H9 (cell line): Measurements from ENCODE around the gene FUT1. TPM values are rescaled to one million over a fixed set of nuclear protein-coding genes. Genes with fewer than 3 reads are reported as not detected.

Experiments
- DNase-seq: peaks from one replicate; pipeline ENCODE4 v3.0.0-alpha.2; 2017
- H2AFZ ChIP-seq: one replicate; pipeline ENCODE4 v1.6.1; 2013; ENCODE audit warnings: mild to moderate bottlenecking, low read length, control low read depth, moderate library complexity
- H2AK5ac ChIP-seq: 2 replicates; pipeline ENCODE4 v1.6.1; 2013; ENCODE audit warnings: low read length, control low read depth, mixed read lengths; ENCODE audit not compliant: insufficient read length
- H2BK120ac ChIP-seq: one replicate; pipeline ENCODE4 v1.6.1; 2013; ENCODE audit warnings: low read depth, mild to moderate bottlenecking, low read length, control low read depth, inconsistent platforms; ENCODE audit not compliant: poor library complexity, severe bottlenecking
- H2BK12ac ChIP-seq: 2 replicates; pipeline ENCODE4 v1.6.1; 2013; ENCODE audit warnings: low read length, control low read depth, mixed read lengths, low read depth; ENCODE audit not compliant: insufficient read length
- H2BK15ac ChIP-seq: 2 replicates; pipeline ENCODE4 v1.6.1; 2013; ENCODE audit warnings: low read depth, low read length, control low read depth
- H2BK20ac ChIP-seq: one replicate; pipeline ENCODE4 v1.6.1; 2013; ENCODE audit warnings: low read depth, mild to moderate bottlenecking, low read length, control low read depth, inconsistent platforms; ENCODE audit not compliant: poor library complexity, severe bottlenecking
- H2BK5ac ChIP-seq: 2 replicates; pipeline ENCODE4 v1.6.1; 2013; ENCODE audit warnings: low read length, control low read depth, mixed read lengths; ENCODE audit not compliant: insufficient read length
- H3K14ac ChIP-seq: 2 replicates; pipeline ENCODE4 v1.6.1; 2013; ENCODE audit warnings: low read length, control low read depth; ENCODE audit not compliant: insufficient read depth
- H3K18ac ChIP-seq: 2 replicates; pipeline ENCODE4 v1.6.1; 2013; ENCODE audit warnings: low read depth, mild to moderate bottlenecking, mixed read lengths, low read length, control low read depth; ENCODE audit not compliant: insufficient read length
- H3K23ac ChIP-seq: 2 replicates; pipeline ENCODE4 v1.6.1; 2013; ENCODE audit warnings: low read length, control low read depth, mixed read lengths, low read depth; ENCODE audit not compliant: insufficient read length
- H3K23me2 ChIP-seq: 2 replicates; pipeline ENCODE4 v1.6.1; 2013; ENCODE audit warnings: low read depth, mild to moderate bottlenecking, mixed read lengths, low read length, control low read depth; ENCODE audit not compliant: insufficient read length, poor library complexity, severe bottlenecking
- H3K27ac ChIP-seq: 2 replicates; pipeline ENCODE4 v1.5.1; 2013; ENCODE audit warnings: low read length, control low read depth, mixed read lengths, low read depth; ENCODE audit not compliant: insufficient read length
- H3K27me3 ChIP-seq: 2 replicates; pipeline ENCODE4 v1.6.1; 2013; ENCODE audit warnings: low read length, control low read depth, inconsistent platforms; ENCODE audit not compliant: insufficient read depth
- H3K4ac ChIP-seq: 2 replicates; pipeline ENCODE4 v1.6.1; 2013; ENCODE audit warnings: low read depth, mild to moderate bottlenecking, control low read depth, inconsistent platforms, low read length, moderate library complexity
- H3K4me1 ChIP-seq: 2 replicates; pipeline ENCODE4 v1.6.1; 2013; ENCODE audit warnings: low read length, control low read depth, inconsistent platforms; ENCODE audit not compliant: insufficient read depth
- H3K4me2 ChIP-seq: 2 replicates; pipeline ENCODE4 v1.6.1; 2013; ENCODE audit warnings: low read length, control low read depth, mixed read lengths; ENCODE audit not compliant: insufficient read length, insufficient read depth
- H3K56ac ChIP-seq: 2 replicates; pipeline ENCODE4 v1.6.1; 2013; ENCODE audit warnings: low read depth, mild to moderate bottlenecking, mixed read lengths, low read length, control low read depth; ENCODE audit not compliant: insufficient read length
- H3K79me1 ChIP-seq: 2 replicates; pipeline ENCODE4 v1.6.1; 2013; ENCODE audit warnings: low read depth, mild to moderate bottlenecking, moderate library complexity, low read length, control low read depth, inconsistent platforms; ENCODE audit not compliant: insufficient read depth, poor library complexity, severe bottlenecking
- H3K79me2 ChIP-seq: 2 replicates; pipeline ENCODE4 v1.6.1; 2013; ENCODE audit warnings: low read length, control low read depth, inconsistent platforms; ENCODE audit not compliant: insufficient read depth
- H3K9ac ChIP-seq: 2 replicates; pipeline ENCODE4 v1.6.1; 2013; ENCODE audit warnings: low read length, control low read depth, mixed read lengths; ENCODE audit not compliant: insufficient read length; ENCODE audit errors: extremely low read depth
- H3K9me3 ChIP-seq: one replicate; pipeline ENCODE4 v1.6.1; 2013; ENCODE audit warnings: low read depth, low read length, inconsistent platforms; ENCODE audit not compliant: control insufficient read depth
- H3T11ph ChIP-seq: one replicate; pipeline ENCODE4 v1.6.1; 2013; ENCODE audit warnings: mild to moderate bottlenecking, low read length, control low read depth, inconsistent platforms
- H4K20me1 ChIP-seq: one replicate; pipeline ENCODE4 v1.6.1; 2013; ENCODE audit not compliant: control insufficient read depth, insufficient read length, insufficient read depth
- H4K5ac ChIP-seq: 2 replicates; pipeline ENCODE4 v1.6.1; 2013; ENCODE audit warnings: low read depth, mild to moderate bottlenecking, mixed read lengths, low read length, control low read depth; ENCODE audit not compliant: insufficient read length
- H4K8ac ChIP-seq: replicated peaks from 2 replicates; pipeline ENCODE4 v1.6.1; 2013; ENCODE audit warnings: low read length, control low read depth, mixed read lengths, low read depth; ENCODE audit not compliant: insufficient read length
- H4K91ac ChIP-seq: 2 replicates; pipeline ENCODE4 v1.6.1; 2013; ENCODE audit warnings: low read depth, mild to moderate bottlenecking, moderate library complexity, mixed read lengths, low read length, control low read depth; ENCODE audit not compliant: insufficient read length
- H3K27ac Mint-ChIP-seq, 3 experiments: 2 replicates in 2 of 3; 3 replicates in 1 of 3; pipeline ENCODE4 v1.8.0; 2020 to 2021; ENCODE audit warnings: mixed read lengths in 3 of 3, mild to moderate bottlenecking in 1 of 3, moderate library complexity in 1 of 3
- H3K27me3 Mint-ChIP-seq: 2 replicates; pipeline ENCODE4 v1.8.0; 2021; ENCODE audit warnings: low read depth, mild to moderate bottlenecking, moderate library complexity, mixed read lengths
- H3K36me3 Mint-ChIP-seq, 3 experiments: 2 replicates in 2 of 3; 3 replicates in 1 of 3; pipeline ENCODE4 v1.8.0; 2020 to 2021; ENCODE audit warnings: low read depth in 3 of 3, mixed read lengths in 3 of 3; ENCODE audit not compliant: insufficient read depth in 1 of 3
- H3K4me1 Mint-ChIP-seq, 2 experiments: 2 replicates each; pipeline ENCODE4 v1.8.0; 2020; ENCODE audit warnings: mixed read lengths in 2 of 2
- H3K4me3 Mint-ChIP-seq, 2 experiments: 2 replicates in 1 of 2; 3 replicates in 1 of 2; pipeline ENCODE4 v1.8.0; 2020 to 2021; ENCODE audit warnings: mild to moderate bottlenecking in 2 of 2, mixed read lengths in 2 of 2, moderate library complexity in 1 of 2
- H3K9me3 Mint-ChIP-seq, 2 experiments: 2 replicates in 1 of 2; 3 replicates in 1 of 2; pipeline ENCODE4 v1.8.0; 2020; ENCODE audit warnings: mild to moderate bottlenecking in 2 of 2, mixed read lengths in 2 of 2, moderate library complexity in 1 of 2
- CTCF ChIP-seq: fragments of 200-600 bp; sonication (generic); conservative IDR thresholded peaks from 3 replicates; pipeline ENCODE4 v1.8.0; 2021; ENCODE audit warnings: antibody characterized with exemption, mild to moderate bottlenecking
- WGBS: extraction: QIAGEN DNeasy Blood & Tissue Kit; methylation state at CpG from one replicate; pipeline ENCODE4 v1.1.7; 2013; ENCODE audit warnings: missing lambda C conversion rate, low lambda C conversion rate, mixed read lengths; ENCODE audit not compliant: insufficient read length; ENCODE audit errors: extremely low coverage; 5-methylcytosine and 5-hydroxymethylcytosine counted together
- total RNA-seq: library from RNA; stranded (reverse); gene quantifications from 2 replicates; pipeline ENCODE4 v1.2.1, GENCODE V29; 2021

FUT1 gene
- total RNA-seq, 1 experiment from 2014 or later: 16.1 TPM

GRCh38 chr19:48724796-48725753, 27.4 kb downstream of the FUT1 start:
- H3K18ac ChIP-seq: no peak overlapping the region
- H3K79me2 ChIP-seq: no peaks in the 10 kb centered on the region
- no peak overlapping the region for H2BK120ac ChIP-seq
- no peaks in the 10 kb centered on the region for H3K4me1 ChIP-seq
- Mint-ChIP-seq H3K4me1 (peaks cover 7 to 14% of the 10 kb centered on the region in 2 experiments), H3K27me3 (no peaks in the 10 kb centered on the region; the same call in 1 of the 2 replicates), H3K4me3 (peak overlapping the region in 1 of 2 experiments; percentile 33; a peak in 1 of 5 replicates), H3K27ac (peak overlapping the region in 2 of 3 experiments; percentile 38 to 78; a peak in 4 of 7 replicates), H3K36me3 (peaks cover 0 to 4% (median 4%) of the 10 kb centered on the region in 3 experiments; a peak in 3 of 7 replicates), H3K9me3 (no peaks in the 10 kb centered on the region)
- H3K9me3 ChIP-seq: no peaks in the 10 kb centered on the region
- H3K23ac ChIP-seq: no peak overlapping the region
- H3K23me2 ChIP-seq: no peaks in the 10 kb centered on the region
- no peak overlapping the region for H3K4ac ChIP-seq
- H4K20me1 ChIP-seq: no peaks in the 10 kb centered on the region
- H2AK5ac ChIP-seq: no peak overlapping the region
- H4K5ac ChIP-seq: no peak overlapping the region
- H3T11ph ChIP-seq: no peak overlapping the region
- H3K14ac ChIP-seq: no peak overlapping the region
- H2BK5ac ChIP-seq: no peak overlapping the region
- H2BK20ac ChIP-seq: no peak overlapping the region
- H4K91ac ChIP-seq: no peak overlapping the region
- H3K9ac ChIP-seq: no peak overlapping the region
- peak; percentile 58 for DNase-seq
- no peak overlapping the region for H4K8ac ChIP-seq
- WGBS: no CpG with 5 or more reads among the region's 11 CpGs
- no peaks in the 10 kb centered on the region for H3K79me1 ChIP-seq
- no peak overlapping the region for H2BK12ac ChIP-seq
- H2BK15ac ChIP-seq: no peak overlapping the region
- no peaks in the 10 kb centered on the region for H3K27me3 ChIP-seq
- H2AFZ ChIP-seq: no peak overlapping the region
- no peak for TF ChIP-seq CTCF
- H3K4me2 ChIP-seq: no peak overlapping the region
- no peak overlapping the region for H3K27ac ChIP-seq
- no peak overlapping the region for H3K56ac ChIP-seq
